HCT116 (cell line): ENCODE results near the gene TJP1. TPM values are rescaled to one million over a fixed set of nuclear protein-coding genes. Genes with fewer than 3 reads are reported as not detected.
"Not testable (repeated sequence)": the region's sequence is repeated elsewhere in the genome, so short reads cannot be mapped to it uniquely, and the experiment has no call there.

ENCODE experiments used
- ATAC-seq: fragments of 200-7000 bp; cut with Tn5 transposase; 2 replicates; pipeline ENCODE4 v1.9.1; 2020; ENCODE audit warnings: mild to moderate bottlenecking, moderate library complexity
- BruUV-seq: library from RNA; stranded (reverse); fragments of 400-500 nt; replicated peaks from 2 replicates; lab custom pipeline; 2021; lab: Mats Ljungman, UMichigan
- CTCF ChIA-PET: fragments of 300-600 bp; sonication (Branson Sonifier 250); formaldehyde crosslinking; loops from one replicate; lab custom pipeline; 2021; ENCODE audit warnings: antibody characterized with exemption; lab: Charles Lee
- POLR2A ChIA-PET: fragments of 300-600, 350-600 bp; sonication (Branson Sonifier 250); formaldehyde crosslinking; loops from one replicate; lab custom pipeline; 2021; ENCODE audit warnings: antibody characterized with exemption; lab: Charles Lee
- RAD21 ChIA-PET, 2 experiments: fragments of 300-600 bp; sonication (Branson Sonifier 250); formaldehyde crosslinking; loops; one replicate each; lab custom pipeline; 2023; ENCODE audit warnings: low total read pairs in 2 of 2; ENCODE audit not compliant: uncharacterized antibody in 2 of 2, unreplicated experiment in 2 of 2, low non-redundant PET in 1 of 2; lab: Charles Lee
- DNase-seq: peaks from one replicate; pipeline ENCODE4 v3.0.0-alpha.2; 2010; ENCODE audit warnings: low read depth, low spot score
- H2AFZ ChIP-seq: fragments of 200-600 bp; shearing (Covaris generic), sonication (generic); 2 replicates; pipeline ENCODE4 v1.6.1; 2017; ENCODE audit warnings: low read depth, mixed run types, mixed read lengths, antibody characterized with exemption, low read length; ENCODE audit not compliant: poor library complexity, severe bottlenecking
- H3K27ac ChIP-seq: 2 replicates; pipeline ENCODE4 v1.5.1; 2012; ENCODE audit warnings: low read depth, low read length
- H3K27me3 ChIP-seq: fragments of 200-600 bp; sonication (generic); 2 replicates; pipeline ENCODE4 v1.6.1; 2016; ENCODE audit warnings: mixed run types, low read length, mixed read lengths; ENCODE audit not compliant: insufficient read depth
- H3K36me3 ChIP-seq, 2 experiments: fragments of 200-500 bp in 1 of 2; fragments of 200-600 bp in 1 of 2; sonication (Bioruptor generic) in 1 of 2; sonication (generic) in 1 of 2; 2 replicates each; pipeline versions ENCODE4 v1.5.1 to v1.6.1; 2014 to 2016; ENCODE audit warnings: low read length in 2 of 2, inconsistent platforms in 1 of 2, mixed read lengths in 1 of 2, mixed run types in 1 of 2; ENCODE audit not compliant: insufficient read depth in 2 of 2, control insufficient read depth in 1 of 2
- H3K4me1 ChIP-seq, 2 experiments: fragments of 200-600 bp in 1 of 2; sonication (generic) in 1 of 2; 2 replicates each; pipeline versions ENCODE4 v1.5.1 to v1.6.1; 2012 to 2017; ENCODE audit warnings: low read length in 2 of 2, inconsistent platforms in 1 of 2, mild to moderate bottlenecking in 1 of 2, mixed read lengths in 1 of 2, mixed run types in 1 of 2, moderate library complexity in 1 of 2; ENCODE audit not compliant: insufficient read depth in 2 of 2, control insufficient read depth in 1 of 2
- H3K4me2 ChIP-seq: fragments of 200-600 bp; sonication (generic); 2 replicates; pipeline ENCODE4 v1.6.1; 2017; ENCODE audit warnings: mixed run types, low read length, mixed read lengths
- H3K4me3 ChIP-seq, 2 experiments: fragments of 200-600 bp in 1 of 2; sonication (generic) in 1 of 2; replicated peaks in 1 of 2; 2 replicates each; pipeline ENCODE4 v1.5.1; 2011 to 2016; ENCODE audit warnings: low read length in 2 of 2, control low read depth in 1 of 2, low read depth in 1 of 2, mild to moderate bottlenecking in 1 of 2, mixed read lengths in 1 of 2, mixed run types in 1 of 2
- H3K79me2 ChIP-seq: fragments of 200-600 bp; sonication (generic); 2 replicates; pipeline ENCODE4 v1.6.1; 2017; ENCODE audit warnings: mild to moderate bottlenecking, mixed run types, low read length, moderate library complexity, mixed read lengths; ENCODE audit not compliant: insufficient read depth
- H3K9ac ChIP-seq: fragments of 200-600 bp; sonication (generic); 2 replicates; pipeline ENCODE4 v1.6.1; 2016; ENCODE audit warnings: low read length, mixed read lengths
- H3K9me2 ChIP-seq: fragments of 200-600 bp; sonication (generic), shearing (Covaris generic); 2 replicates; pipeline ENCODE4 v1.6.1; 2017; ENCODE audit warnings: mixed run types, mild to moderate bottlenecking, moderate library complexity; ENCODE audit not compliant: insufficient read depth
- H3K9me3 ChIP-seq, 2 experiments: fragments of 200-500 bp in 1 of 2; fragments of 200-600 bp in 1 of 2; sonication (Bioruptor generic) in 1 of 2; sonication (generic) in 1 of 2; 2 replicates each; pipeline ENCODE4 v1.6.1; 2014 to 2017; ENCODE audit warnings: low read length in 2 of 2, mixed read lengths in 2 of 2, inconsistent platforms in 1 of 2, low read depth in 1 of 2, mild to moderate bottlenecking in 1 of 2, mixed run types in 1 of 2, moderate library complexity in 1 of 2; ENCODE audit not compliant: control insufficient read depth in 1 of 2, insufficient read depth in 1 of 2
- H4K20me1 ChIP-seq: fragments of 200-600 bp; sonication (generic), shearing (Covaris generic); 2 replicates; pipeline ENCODE4 v1.6.1; 2017; ENCODE audit warnings: mixed run types, mild to moderate bottlenecking, moderate library complexity; ENCODE audit not compliant: insufficient read depth
- CBX3 ChIP-seq: IDR thresholded peaks from 2 replicates; pipeline ENCODE4 v1.6.1; 2012; ENCODE audit warnings: low read depth
- CEBPB ChIP-seq: IDR thresholded peaks from 2 replicates; pipeline ENCODE4 v1.6.1; 2012; ENCODE audit warnings: low read depth
- EGR1 ChIP-seq: IDR thresholded peaks from 2 replicates; pipeline ENCODE4 v1.6.1; 2012; ENCODE audit warnings: low read depth
- EZH2phosphoT487 ChIP-seq: fragments of 200-600 bp; IDR thresholded peaks from 2 replicates; pipeline ENCODE4 v1.6.1; 2018; ENCODE audit warnings: antibody characterized with exemption, borderline replicate concordance
- FOSL1 ChIP-seq: IDR thresholded peaks from 2 replicates; pipeline ENCODE4 v1.6.1; 2012; ENCODE audit warnings: low read depth
- JUND ChIP-seq: IDR thresholded peaks from 2 replicates; pipeline ENCODE4 v1.6.1; 2012
- REST ChIP-seq: IDR thresholded peaks from 2 replicates; pipeline ENCODE4 v1.6.1; 2012; ENCODE audit warnings: low read depth
- SP1 ChIP-seq: IDR thresholded peaks from 2 replicates; pipeline ENCODE4 v1.6.1; 2012; ENCODE audit warnings: low read depth
- SRF ChIP-seq: IDR thresholded peaks from 2 replicates; pipeline ENCODE4 v1.6.1; 2012; ENCODE audit warnings: low read depth
- ZBTB33 ChIP-seq: IDR thresholded peaks from 2 replicates; pipeline ENCODE4 v1.6.1; 2011; ENCODE audit warnings: mild to moderate bottlenecking, low read length, moderate library complexity; ENCODE audit not compliant: insufficient replicate concordance; ENCODE audit errors: extremely low read depth
- ZFX ChIP-seq: fragments of 450-650 bp; IDR thresholded peaks from 2 replicates; pipeline ENCODE4 v1.6.1; 2017
- ZNF274 ChIP-seq: fragments of 200-500 bp; sonication (Bioruptor generic); IDR thresholded peaks from 2 replicates; pipeline ENCODE4 v1.6.1; 2014; ENCODE audit warnings: mild to moderate bottlenecking, low read depth, low read length, inconsistent platforms
- intact Hi-C: fragments of 100-400 bp; cut with micrococcal nuclease; formaldehyde crosslinking; loops from 2 replicates; pipeline ENCODE4 v1.10.0; 2022
- total RNA-seq: library from RNA; stranded (reverse); gene quantifications from one replicate; pipeline ENCODE4 v1.2.1, GENCODE V29; 2021; ENCODE audit not compliant: unreplicated experiment

Gene TJP1
- total RNA-seq, 1 experiment from 2014 or later = 83.6 TPM

GRCh38 chr15:29731865-29732264, 90.4 kb downstream of the TJP1 start (continued):
- TF ChIP-seq REST = no peak

GRCh38 chr15:29730471-29730870, 91.8 kb downstream of the TJP1 start:
- peaks cover 17 to 23% of the 10 kb centered on the region in 2 experiments for H3K4me1 ChIP-seq
- H3K36me3 ChIP-seq = peaks cover 33 to 39% of the 10 kb centered on the region in 2 experiments
- intact Hi-C loops, H4K20me1 ChIP-seq, H2AFZ ChIP-seq, RAD21 ChIA-PET, BruUV-seq, H3K4me2 ChIP-seq, H3K4me3 ChIP-seq, POLR2A ChIA-PET, CTCF ChIA-PET, H3K9me2 ChIP-seq, H3K27ac ChIP-seq, H3K27me3 ChIP-seq, H3K79me2 ChIP-seq, H3K9me3 ChIP-seq, ATAC-seq, DNase-seq, H3K9ac ChIP-seq: not testable (repeated sequence)

GRCh38 chr15:29728418-29728817, 93.8 kb downstream of the TJP1 start:
- no peaks in the 10 kb centered on the region for H3K9me2 ChIP-seq
- ChIA-PET RAD21 (no interaction called here), POLR2A (no interaction called here), CTCF (interaction anchor here (0.9 kb wide), 1 partner anchor 19 kb away, joined by 3 read pairs; no protein-coding TSS in a partner anchor)
- no peak overlapping the region for H2AFZ ChIP-seq
- peaks cover 39 to 51% of the 10 kb centered on the region in 2 experiments for H3K36me3 ChIP-seq
- BruUV-seq = no TSS peak
- H3K4me1 ChIP-seq = peaks cover 0 to 2% of the 10 kb centered on the region in 2 experiments; a peak in 2 of 4 replicates
- no peak overlapping the region for H3K4me2 ChIP-seq
- H3K27me3 ChIP-seq = no peaks in the 10 kb centered on the region
- intact Hi-C loops = no loop called here
- no peak overlapping the region for H3K4me3 ChIP-seq
- no peak overlapping the region for H3K27ac ChIP-seq
- H3K9me3 ChIP-seq = no peaks in the 10 kb centered on the region
- H4K20me1 ChIP-seq = no peaks in the 10 kb centered on the region
- H3K79me2 ChIP-seq = no peaks in the 10 kb centered on the region; the same call in 1 of the 2 replicates
- DNase-seq (no peak), ATAC-seq (no peak)
- H3K9ac ChIP-seq = no peak overlapping the region
- TF ChIP-seq FOSL1 (no peak), EZH2phosphoT487 (no peak), ZBTB33 (no peak), ZNF274 (no peak), JUND (no peak), SRF (no peak), CEBPB (no peak), EGR1 (no peak), SP1 (no peak), CBX3 (no peak), ZFX (no peak)
